OCI-M1 (cell line): Measurements from ENCODE around the gene ZSWIM4.
A peak's percentile ranks its signal among the peaks of the same experiment; 100 is the strongest.
"Not testable (repeated sequence)": the region's sequence is repeated elsewhere in the genome, so short reads cannot be mapped to it uniquely, and the experiment has no call there.

Experiments used
- DNase-seq: peaks from one replicate; lab custom pipeline; 2025; lab: John Stamatoyannopoulos, UW

ZSWIM4 gene

DNA sequence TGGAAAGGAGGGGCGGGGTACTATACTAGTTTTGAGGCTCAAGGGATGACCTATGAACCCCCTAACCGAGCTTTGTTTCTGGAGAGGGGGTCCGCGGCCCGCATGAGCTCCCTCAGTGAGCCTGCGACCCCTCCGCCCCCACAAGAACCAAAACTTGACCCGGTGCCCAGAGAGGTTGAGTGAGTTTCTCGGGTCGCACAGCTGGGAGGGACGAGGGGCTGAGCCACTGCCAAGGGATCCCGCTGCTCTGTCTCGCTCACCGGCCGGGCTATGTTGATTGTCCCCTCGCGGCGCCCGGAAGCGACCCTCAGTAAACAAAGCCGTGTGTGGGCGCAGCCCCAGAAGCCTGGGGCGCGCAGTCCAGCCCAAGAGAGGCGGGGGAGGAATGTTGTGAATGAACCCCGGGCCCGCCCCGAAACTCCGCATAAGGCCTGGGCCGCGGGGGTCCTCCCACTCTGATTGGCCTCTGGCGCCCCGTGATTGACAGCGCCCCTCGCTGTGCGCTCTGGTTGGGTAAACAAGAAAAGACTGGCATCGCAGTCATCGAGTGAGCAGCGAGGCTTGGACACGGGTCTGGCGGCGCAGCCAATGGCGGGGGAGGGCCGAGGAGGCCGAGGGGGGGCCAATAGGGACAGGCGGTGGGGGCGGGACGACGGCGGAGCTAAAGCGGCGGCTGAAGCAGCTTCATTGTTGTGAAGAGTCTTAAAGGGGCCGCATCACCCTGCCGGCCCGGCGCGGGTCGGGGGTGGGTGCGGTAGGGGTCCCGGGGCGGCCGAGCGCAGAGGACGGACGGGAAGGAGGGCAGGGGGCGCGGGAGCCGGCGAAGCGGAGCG is at the start of gene ZSWIM4:
Gene ZSWIM4, plus strand, starts transcription at position 687 of the 833 bp plus-strand sequence. CDS start 206 bp downstream, outside the sequence.
- peak; percentile 100 for DNase-seq

DNA sequence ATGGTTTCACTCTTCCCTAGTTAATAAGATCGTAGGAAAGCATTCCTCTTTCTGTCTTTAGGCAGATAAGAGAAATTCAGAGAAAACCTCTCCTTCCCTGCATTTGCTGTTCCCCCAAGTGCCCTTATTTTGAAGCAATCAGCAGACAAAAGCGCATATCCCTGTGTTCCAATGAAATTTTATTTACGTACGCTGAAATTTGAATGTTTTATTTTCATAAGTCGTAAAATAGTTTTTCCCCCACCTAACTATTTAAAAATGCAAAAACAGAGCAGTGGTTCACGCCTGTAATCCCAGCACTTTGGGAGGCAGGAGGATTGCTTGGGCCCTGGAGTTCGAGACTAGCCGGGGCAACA is 48.2 kb upstream of the ZSWIM4 start:
- no peak for DNase-seq

DNA sequence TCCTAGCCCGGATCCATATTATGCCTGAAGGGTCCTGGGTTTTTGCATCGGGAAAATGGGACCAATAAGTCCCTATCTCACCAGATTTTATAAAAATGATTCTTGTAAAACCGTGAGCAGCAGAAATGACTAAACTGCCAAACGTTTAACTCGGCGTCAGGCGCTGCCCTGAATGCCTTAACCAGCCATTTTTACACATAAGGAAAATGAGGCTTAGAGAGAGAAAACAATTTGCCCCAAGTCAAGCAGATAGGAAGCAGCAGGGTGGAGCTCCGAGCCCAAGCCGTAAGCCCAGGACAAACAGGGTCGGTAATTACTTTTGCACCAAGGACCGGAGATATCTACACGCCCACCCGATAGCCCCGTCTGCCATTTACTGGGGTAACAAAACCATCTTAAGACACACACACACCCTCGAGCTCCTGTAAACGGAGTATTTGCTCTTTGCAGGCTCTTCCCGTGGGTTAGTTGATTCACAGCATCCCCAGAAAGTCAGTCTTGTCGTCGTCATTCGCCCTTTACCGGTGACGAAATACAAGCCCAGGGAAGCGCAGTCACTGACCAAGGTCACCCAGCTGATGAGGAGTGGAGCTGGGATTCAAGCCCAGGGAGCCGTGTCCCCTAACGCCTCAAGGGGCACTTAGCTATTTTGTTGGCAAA is 46.9 kb upstream of the ZSWIM4 start:
- DNase-seq = peak; percentile 85

DNA sequence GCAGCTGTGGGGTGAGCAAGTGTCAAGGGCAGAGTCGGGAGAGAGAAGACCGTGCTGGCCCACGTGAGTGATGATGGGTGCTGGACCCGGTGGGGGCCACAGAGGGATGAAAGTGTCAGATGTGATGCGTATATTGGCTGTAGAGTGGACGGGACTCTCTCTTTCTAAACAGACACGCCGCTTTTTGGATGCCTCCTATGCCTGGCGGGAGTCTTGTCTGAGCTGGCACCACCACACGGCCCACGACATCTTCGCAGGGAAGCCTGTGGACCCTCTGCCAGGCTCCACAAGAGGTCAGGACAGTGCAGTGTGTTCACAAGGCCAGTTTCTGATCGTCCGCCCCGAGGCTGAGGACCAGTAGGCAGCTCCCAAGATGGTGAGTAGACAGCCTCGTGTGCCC is 43.8 kb upstream of the ZSWIM4 start:
- DNase-seq = no peak

DNA sequence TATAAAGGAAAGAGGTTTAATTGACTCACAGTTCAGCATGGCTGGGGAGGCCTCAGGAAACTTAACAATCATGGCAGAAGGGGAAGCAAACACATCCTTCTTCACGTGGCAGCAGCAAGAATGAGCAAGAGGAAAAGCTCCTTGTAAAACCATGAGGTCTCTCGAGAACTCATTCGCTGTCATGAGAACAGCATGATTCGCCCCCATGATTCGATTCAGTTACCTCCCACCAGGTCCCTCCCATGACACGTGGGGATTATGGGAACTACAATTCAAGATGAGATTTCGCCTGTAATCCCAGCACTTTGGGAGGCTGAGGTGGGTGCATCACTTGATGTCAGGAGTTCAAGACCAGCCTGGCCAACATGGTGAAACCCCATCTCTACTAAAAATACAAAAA is 41.6 kb upstream of the ZSWIM4 start:
- DNase-seq = not testable (repeated sequence)

DNA sequence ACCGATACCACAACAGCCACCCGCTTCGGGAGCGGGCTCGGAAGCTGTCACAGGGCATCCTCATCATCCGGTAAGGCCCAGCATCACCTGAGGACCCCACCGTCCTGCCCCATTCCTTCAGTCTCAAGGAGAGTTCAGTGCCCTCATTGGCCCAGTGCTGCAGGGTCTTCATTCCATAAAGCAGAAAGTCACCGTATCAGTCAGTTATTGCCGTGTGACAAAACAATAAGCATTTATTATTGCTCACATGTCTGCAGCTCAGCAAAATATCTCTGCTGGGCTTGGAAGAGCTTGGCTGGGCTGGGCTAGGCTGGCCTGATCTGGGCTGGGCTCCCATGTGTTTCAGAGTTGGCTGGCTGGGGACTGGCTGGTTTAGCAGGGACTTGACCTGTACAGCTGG is 39.0 kb upstream of the ZSWIM4 start:
- no peak for DNase-seq

DNA sequence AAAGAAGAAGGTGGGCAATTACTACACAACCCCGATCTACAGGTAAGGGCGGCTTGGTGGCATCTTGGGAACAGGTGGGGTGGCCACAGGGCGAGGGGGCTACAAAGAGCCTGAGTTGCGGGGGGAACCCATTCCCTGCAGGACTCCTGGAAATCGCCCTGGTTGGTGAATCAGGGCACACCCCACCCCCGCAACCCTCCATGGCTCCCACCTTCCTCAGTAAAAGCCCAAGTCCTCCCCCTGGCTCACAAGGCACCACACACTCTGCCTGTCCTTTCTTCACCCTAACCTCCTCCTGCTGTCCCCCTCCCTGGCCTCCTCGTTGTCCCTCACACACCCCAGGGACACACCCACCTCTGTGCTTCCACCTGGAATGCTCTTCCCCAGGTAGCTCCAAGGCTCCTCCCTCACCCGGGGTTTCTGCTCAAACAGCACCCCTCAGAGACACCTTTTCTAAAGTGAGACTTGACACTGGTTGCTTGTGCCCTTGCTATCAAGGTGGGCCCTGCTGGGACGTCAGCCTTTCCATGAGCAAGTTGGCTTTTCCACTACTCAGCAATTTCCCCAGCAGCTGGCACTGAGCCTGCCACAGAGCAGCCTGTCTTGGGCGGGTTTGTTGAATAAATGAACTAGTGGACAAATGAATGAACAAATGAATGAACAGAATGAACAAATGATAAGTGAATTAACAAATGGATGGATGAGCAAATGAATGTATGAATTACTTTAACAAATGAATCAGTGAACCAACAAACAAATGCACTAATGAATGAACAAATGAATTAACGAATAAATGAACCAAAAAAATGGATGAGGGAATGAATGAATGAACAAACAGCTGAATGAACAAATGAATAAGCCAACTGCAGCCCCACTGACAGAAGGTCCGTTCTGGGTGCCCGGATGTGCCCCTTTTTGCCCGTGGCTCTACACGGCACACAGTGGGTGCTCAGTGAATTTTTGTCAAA is 37.2 kb upstream of the ZSWIM4 start:
- no peak for DNase-seq

DNA sequence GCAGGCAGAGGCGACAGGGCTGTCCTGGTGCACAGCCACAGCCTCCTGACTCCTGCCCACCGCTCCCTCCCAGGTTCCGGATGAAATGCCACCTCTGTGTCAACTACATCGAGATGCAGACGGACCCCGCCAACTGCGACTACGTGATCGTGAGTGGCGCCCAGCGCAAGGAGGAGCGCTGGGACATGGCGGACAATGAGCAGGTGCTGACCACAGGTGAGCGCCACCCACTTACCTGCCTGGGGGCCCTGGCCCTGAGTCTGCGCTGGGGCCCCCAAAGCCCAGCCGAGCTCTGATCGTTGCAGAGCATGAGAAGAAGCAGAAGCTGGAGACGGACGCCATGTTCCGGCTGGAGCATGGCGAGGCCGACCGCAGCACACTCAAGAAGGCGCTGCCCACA is 36.4 kb upstream of the ZSWIM4 start:
- DNase-seq = no peak

DNA sequence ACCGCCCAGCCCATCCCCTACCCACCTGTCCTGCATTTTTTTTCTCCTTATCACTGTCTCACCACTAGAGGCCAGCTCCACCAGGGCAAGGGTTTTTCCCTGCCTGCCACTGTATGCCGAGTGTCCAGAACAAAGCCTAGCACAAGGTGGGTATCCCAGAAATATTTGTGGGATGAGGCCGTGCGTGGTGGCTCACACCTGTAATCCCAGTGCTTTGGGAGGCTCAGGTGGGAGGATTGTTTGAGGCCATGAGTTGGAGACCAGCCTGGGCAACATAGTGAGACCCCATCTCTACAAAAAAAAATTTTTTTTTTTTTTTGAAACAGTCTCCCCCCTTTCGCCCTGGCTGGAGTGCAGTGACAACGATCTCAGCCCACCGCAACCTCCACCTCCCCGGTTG is 33.8 kb upstream of the ZSWIM4 start:
- DNase-seq = no peak

DNA sequence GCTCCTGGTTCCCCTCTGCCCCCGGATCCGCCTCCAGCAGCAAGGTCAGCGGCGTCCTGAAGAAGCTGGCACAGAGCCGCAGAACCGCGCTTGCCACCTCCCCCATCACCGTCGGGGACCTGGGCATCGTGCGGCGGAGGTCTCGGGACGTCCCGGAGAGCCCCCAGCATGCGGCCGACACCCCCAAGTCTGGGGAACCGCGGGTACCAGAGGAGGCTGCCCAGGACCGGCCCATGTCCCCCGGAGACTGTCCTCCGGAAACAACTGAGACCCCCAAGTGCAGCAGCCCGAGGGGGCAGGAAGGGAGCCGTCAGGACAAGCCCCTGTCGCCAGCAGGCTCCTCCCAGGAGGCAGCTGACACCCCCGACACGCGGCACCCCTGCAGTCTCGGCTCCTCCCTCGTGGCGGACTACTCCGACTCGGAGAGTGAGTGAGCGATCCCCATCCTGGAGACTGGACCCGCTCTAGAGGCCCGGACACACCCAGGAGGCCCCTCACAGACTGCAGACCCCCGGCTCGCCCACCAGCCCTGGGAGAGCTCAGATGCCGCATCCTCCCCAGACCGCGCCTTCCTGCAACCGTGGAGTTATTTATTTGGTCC is 32.5 kb upstream of the ZSWIM4 start:
- DNase-seq = no peak

DNA sequence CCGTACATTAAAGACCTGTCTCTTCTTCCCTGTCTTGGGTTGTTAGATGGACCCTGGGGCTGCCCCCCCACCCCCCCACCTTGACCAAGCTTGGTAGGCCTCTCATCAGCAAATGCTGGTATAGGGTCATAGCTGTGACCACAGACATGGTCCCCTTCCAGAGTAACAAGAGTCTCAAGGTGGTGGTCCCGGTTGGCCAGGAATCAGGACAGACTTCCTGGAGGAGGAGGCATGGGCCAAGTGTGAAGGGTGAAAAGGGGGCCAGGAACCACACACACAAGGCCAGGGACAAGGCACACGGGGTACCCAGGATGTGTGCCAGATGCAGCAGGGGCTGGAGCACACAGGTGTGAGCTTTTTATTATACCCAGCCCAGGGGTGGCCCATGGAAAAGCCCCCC is 32.0 kb upstream of the ZSWIM4 start:
- DNase-seq = no peak

DNA sequence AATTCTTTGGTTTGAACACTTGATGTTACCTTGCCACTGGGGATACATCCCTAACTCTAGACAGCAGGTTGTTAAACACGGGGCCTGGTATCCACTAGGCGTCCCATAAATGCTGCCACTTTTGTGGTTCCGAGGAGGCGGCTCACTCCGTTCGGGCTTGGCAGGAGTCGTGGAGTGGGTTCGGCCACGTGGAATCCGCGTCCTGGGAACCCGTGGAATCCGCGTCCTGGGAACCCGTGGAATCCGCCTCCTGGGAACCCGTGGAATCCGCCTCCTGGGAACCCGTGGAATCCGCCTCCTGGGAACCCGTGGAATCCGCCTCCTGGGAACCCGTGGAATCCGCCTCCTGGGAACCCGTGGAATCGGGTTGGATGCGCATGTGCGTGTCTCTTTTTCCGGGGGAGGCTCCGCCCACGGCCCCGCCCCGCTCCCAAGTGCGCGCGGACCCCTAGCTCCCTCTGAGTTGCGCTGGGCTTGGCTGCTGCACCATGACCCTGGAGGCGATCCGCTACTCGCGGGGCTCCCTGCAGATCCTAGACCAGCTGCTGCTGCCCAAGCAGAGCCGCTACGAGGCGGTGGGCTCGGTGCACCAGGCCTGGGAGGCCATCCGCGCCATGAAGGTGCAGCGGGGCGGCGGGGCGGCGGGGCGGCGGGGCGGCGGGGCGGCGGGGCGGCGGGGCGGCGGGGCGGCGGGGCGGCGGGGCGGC is 31.0 kb upstream of the ZSWIM4 start, which contains the start of gene MRI1:
Gene MRI1, plus strand, starts transcription at position 422 of the 707 bp plus-strand sequence. Its CDS starts 67 bp downstream, at position 489.
- DNase-seq = peak; percentile 92

DNA sequence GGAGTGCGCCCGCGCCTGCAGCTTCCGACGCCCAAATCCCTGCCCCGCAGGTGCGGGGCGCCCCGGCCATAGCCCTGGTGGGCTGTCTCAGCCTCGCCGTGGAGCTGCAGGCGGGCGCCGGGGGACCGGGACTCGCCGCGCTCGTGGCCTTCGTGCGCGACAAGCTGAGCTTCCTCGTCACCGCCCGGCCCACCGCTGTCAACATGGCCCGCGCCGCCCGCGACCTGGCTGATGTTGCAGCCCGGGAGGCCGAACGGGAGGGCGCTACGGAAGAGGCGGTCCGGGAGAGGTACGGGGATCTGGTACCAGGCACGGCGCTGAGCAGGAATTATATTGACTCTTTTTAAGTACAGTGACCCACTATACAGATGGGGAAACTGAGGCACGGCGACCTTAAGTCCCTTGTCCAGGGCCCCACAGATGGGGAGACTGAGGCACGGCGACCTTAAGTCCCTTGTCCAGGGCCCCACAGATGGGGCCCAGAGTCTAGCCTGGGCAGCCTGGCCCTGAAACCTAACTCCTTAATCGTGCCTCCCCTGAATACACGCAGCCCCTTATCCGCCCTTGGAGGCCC is 30.3 kb upstream of the ZSWIM4 start:
- DNase-seq = peak; percentile 77

DNA sequence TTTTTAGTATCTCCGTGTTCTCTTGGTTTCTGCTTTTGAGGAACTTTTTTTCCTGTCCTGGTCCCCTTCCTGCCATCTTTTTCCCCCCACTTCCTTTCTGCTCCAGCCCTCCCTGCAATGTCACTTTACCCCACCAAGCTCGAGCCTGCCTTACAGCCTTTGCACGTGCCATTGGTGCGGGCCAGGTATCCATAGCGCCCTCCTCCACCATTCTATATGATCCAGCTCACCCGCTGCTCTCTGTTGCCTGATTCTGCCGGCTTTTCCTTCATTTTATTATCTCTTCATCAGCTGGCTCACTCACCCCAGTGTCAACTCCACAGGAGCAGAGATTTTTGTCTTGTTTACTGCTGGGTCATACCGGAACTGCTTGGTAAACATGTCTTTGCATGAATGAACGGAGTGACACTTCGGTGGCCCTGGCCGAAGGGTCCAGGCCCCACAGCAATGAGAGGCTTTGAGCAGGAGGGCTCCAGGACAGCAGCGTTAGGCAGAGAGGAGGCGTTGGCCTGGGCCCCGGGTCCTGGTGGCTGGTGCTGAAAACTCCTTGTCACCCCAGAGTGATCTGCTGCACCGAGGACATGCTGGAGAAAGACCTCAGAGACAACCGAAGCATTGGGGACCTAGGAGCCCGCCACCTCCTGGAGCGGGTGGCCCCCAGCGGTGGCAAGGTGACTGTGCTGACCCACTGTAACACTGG is 29.7 kb upstream of the ZSWIM4 start:
- no peak for DNase-seq

DNA sequence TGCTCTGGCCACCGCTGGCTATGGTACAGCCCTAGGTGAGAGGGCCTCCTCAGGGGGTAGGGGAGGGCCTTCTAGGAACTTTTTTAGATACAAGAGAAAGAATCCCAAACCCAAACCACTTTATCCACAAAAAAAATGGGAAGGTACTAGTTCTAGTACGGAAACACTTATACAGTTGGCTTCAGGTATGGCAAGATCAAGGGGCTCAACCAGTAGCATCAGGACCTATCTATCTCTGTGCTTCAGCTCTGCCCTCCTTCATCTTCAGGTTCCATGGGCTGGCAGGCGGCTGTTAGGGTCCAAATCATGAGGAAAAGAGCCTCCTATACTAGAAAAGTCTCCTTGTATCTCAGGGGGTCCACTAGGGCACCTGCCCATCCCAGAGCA is 29.2 kb upstream of the ZSWIM4 start:
- no peak for DNase-seq

DNA sequence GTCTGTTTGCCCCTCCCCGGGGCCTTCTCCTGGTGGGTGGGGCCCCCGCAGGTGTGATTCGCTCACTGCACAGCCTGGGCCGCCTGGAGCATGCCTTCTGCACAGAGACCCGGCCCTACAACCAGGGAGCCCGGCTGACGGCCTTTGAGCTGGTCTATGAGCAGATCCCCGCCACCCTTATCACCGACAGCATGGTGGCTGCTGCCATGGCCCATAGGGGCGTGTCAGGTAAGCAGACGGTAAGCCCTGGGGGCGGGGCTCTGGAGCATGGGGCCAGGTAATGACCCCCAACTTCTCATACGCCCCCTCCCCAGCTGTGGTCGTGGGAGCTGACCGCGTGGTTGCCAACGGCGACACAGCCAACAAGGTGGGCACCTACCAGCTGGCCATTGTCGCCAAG is 26.7 kb upstream of the ZSWIM4 start:
- no peak for DNase-seq

DNA sequence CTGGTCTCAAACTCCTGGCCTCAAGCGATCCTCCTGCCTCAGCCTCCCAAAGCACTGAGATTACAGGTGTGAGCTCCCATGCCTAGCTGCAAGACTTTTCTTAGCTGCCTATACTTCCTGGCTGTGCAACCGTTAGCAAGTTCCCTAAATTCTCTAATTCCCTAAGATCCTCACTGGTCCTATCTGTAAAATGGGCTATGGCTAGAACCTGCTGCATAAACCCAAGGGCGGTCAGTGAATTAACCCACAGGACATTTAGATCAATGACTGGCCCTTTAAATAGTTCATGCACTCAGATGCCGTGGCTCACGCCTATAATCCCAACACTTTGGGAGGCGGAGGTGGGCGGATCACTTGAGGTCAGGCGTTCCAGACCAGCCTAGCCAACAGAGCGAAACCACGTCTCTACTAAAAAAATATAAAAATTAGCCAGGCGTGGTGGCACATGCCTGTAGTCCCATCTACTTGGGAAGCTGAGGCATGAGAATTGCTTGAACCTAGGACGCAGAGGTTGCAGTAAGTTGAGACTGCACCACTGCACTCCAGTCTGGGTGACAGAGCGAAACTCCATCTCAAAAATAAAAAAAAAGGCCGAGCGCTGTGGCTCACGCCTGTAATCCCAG is 25.1 kb upstream of the ZSWIM4 start:
- DNase-seq = no peak

DNA sequence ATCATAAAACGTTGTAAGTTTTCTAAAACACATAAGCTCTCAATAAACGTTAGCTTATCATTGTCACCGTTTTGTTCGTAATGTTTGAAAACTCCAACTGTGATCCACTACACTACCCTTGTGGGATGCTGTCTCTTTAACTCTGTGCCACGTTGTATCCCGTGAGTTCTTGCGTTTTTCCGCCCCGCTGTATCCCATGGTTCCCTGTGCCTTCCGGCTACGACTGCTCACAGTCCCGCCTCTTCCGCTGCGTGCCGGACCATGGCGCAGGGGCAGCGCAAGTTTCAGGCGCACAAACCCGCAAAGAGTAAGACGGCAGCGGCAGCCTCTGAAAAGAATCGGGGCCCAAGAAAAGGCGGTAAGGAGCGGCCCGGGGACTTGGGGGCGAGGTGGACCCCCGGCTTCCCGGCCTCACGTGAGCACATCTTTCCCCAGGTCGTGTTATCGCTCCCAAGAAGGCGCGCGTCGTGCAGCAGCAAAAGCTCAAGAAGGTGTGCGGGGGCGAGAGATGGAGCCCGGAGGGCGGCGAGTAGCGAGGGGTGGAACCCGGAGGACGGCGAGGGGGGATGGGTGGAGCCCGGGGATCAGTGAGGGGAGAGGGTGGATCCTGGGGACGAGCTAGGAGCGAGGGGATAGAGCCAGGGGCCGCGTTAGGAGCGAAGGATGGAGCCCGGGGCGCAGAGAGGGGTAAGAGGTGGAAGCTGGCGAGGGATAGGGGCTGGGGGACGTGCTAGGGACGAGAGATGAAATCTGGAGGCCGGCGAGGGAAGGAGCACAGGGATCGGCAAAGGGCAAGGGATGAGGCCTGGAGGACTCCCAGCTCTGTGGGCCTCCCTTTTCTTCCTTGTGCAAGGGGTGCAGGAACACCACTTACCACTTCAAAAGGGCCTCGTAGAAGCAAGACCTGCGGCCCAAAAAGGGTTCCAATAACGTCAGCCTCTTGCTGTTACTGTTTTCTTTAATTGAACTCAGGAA is 20.7 kb upstream of the ZSWIM4 start, which contains the start of gene C19orf53:
Gene C19orf53, plus strand, starts transcription at position 240 of the 975 bp plus-strand sequence. Its CDS starts 22 bp downstream, at position 262.
- peak; percentile 100 for DNase-seq
